Loucy (cell line): ENCODE results near the gene CYP2F1.

Experiments
- H2AFZ ChIP-seq: fragments of 200-600 bp; sonication (generic); 2 replicates; pipeline ENCODE4 v1.6.0; 2016; ENCODE audit warnings: antibody characterized with exemption, mild to moderate bottlenecking, low read length, moderate library complexity
- H3F3A ChIP-seq: fragments of 200-600 bp; 2 replicates; pipeline ENCODE4 v1.6.0; 2016; ENCODE audit warnings: antibody characterized with exemption, low read depth, mild to moderate bottlenecking
- H3K27me3 ChIP-seq: fragments of 200-600 bp; sonication (generic); 2 replicates; pipeline ENCODE4 v1.6.1; 2014; ENCODE audit warnings: low read length, mild to moderate bottlenecking; ENCODE audit not compliant: insufficient read depth, poor library complexity, severe bottlenecking
- H3K36me3 ChIP-seq: fragments of 200-600 bp; sonication (generic); 2 replicates; pipeline ENCODE4 v1.6.1; 2016; ENCODE audit warnings: low read length; ENCODE audit not compliant: insufficient read depth
- H3K4me1 ChIP-seq: fragments of 200-600 bp; sonication (generic); 2 replicates; pipeline ENCODE4 v1.5.1; 2014; ENCODE audit warnings: low read length, mild to moderate bottlenecking; ENCODE audit not compliant: insufficient read depth, poor library complexity, severe bottlenecking
- H3K4me2 ChIP-seq: fragments of 200-600 bp; sonication (generic); 2 replicates; pipeline ENCODE4 v1.6.0; 2014; ENCODE audit warnings: antibody characterized with exemption, low read length, low read depth, mild to moderate bottlenecking; ENCODE audit not compliant: poor library complexity, severe bottlenecking
- H3K4me3 ChIP-seq: fragments of 200-600 bp; sonication (generic); 2 replicates; pipeline ENCODE4 v1.5.1; 2014; ENCODE audit warnings: low read length, mild to moderate bottlenecking, mixed read lengths; ENCODE audit not compliant: poor library complexity, severe bottlenecking
- H3K79me2 ChIP-seq: fragments of 200-600 bp; sonication (generic); 2 replicates; pipeline ENCODE4 v1.6.1; 2014; ENCODE audit warnings: low read length; ENCODE audit not compliant: insufficient read depth
- H3K9ac ChIP-seq: fragments of 200-600 bp; sonication (generic); 2 replicates; pipeline ENCODE4 v1.6.0; 2014; ENCODE audit warnings: mild to moderate bottlenecking, low read depth, low read length, moderate library complexity; ENCODE audit not compliant: poor library complexity, severe bottlenecking
- H3K9me2 ChIP-seq: fragments of 200-600 bp; sonication (generic); replicated peaks from 2 replicates; pipeline ENCODE4 v1.6.1; 2016; ENCODE audit warnings: low read depth, low read length, mixed read lengths
- H3K9me3 ChIP-seq: fragments of 200-600 bp; sonication (generic); 2 replicates; pipeline ENCODE4 v1.6.1; 2014; ENCODE audit warnings: mild to moderate bottlenecking, antibody characterized with exemption, low read length, low read depth; ENCODE audit not compliant: insufficient read depth
- H4K20me1 ChIP-seq: fragments of 200-600 bp; sonication (generic); 2 replicates; pipeline ENCODE4 v1.6.0; 2014; ENCODE audit warnings: antibody characterized with exemption, low read length, mild to moderate bottlenecking; ENCODE audit not compliant: insufficient read depth, poor library complexity, severe bottlenecking
- EZH2phosphoT487 ChIP-seq: fragments of 200-600 bp; IDR thresholded peaks from 2 replicates; pipeline ENCODE4 v1.6.1; 2018; ENCODE audit warnings: antibody characterized with exemption, mild to moderate bottlenecking, moderate library complexity, borderline replicate concordance
- TF ChIP-seq, protein P1 (sequence below): fragments of 200-600 bp; sonication (generic); conservative IDR thresholded peaks from 2 replicates; pipeline ENCODE4 v1.5.1; 2014; ENCODE audit warnings: mild to moderate bottlenecking, antibody characterized with exemption, low read length

CYP2F1 gene

GRCh38 chr19:41083516-41083915 is 30.7 kb upstream of the CYP2F1 start:
- no peaks in the 10 kb centered on the region for H3K79me2 ChIP-seq
- no peaks in the 10 kb centered on the region for H3K9me3 ChIP-seq
- no peak overlapping the region for H3K4me3 ChIP-seq
- no peaks in the 10 kb centered on the region for H4K20me1 ChIP-seq
- no peaks in the 10 kb centered on the region for H3K4me1 ChIP-seq
- H3K36me3 ChIP-seq: no peaks in the 10 kb centered on the region
- H2AFZ ChIP-seq: no peak overlapping the region
- no peak overlapping the region for H3K9ac ChIP-seq
- no peak overlapping the region for H3K4me2 ChIP-seq
- no peaks in the 10 kb centered on the region for H3K27me3 ChIP-seq
- H3K9me2 ChIP-seq: no peaks in the 10 kb centered on the region; the same call in 1 of the 2 replicates
- TF ChIP-seq EZH2phosphoT487: no peak
- TF ChIP-seq, protein P1, sequence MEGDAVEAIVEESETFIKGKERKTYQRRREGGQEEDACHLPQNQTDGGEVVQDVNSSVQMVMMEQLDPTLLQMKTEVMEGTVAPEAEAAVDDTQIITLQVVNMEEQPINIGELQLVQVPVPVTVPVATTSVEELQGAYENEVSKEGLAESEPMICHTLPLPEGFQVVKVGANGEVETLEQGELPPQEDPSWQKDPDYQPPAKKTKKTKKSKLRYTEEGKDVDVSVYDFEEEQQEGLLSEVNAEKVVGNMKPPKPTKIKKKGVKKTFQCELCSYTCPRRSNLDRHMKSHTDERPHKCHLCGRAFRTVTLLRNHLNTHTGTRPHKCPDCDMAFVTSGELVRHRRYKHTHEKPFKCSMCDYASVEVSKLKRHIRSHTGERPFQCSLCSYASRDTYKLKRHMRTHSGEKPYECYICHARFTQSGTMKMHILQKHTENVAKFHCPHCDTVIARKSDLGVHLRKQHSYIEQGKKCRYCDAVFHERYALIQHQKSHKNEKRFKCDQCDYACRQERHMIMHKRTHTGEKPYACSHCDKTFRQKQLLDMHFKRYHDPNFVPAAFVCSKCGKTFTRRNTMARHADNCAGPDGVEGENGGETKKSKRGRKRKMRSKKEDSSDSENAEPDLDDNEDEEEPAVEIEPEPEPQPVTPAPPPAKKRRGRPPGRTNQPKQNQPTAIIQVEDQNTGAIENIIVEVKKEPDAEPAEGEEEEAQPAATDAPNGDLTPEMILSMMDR: no peak
- H3F3A ChIP-seq: no peaks in the 10 kb centered on the region

DNA sequence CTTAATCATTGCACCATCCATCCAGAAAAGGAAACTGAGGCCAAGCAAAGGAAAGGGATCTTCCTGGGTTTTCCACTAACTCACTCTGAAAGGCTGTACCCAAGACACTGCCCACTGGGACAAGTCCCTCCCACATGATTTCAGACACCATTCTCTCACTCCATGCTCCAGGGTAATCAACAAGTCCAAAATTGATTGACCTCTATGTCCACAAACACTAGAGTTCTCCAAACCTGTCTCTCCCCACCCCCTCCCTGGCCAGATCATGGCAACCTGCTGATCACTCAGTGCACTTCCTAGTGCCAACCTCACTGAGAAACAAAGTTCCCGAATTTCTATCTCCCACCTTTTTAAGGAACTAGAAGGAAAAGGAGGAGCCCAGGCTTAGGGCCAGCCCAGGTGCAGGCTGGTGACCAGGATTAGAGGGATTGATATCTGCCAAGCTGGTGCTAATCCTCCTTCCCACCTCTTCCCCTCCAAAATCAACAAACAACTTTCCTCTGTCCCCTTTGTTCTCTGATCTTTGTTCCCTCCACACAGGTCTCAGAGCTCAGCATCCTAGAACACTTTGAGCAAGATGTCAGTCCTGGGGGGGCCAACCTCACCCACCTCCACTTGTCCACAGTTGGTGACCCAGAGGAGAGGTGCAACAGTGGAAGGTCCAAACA is 28.4 kb upstream of the CYP2F1 start:
- no peak overlapping the region for H3K9ac ChIP-seq
- no peaks in the 10 kb centered on the region for H3K4me1 ChIP-seq
- H2AFZ ChIP-seq: no peak overlapping the region
- H4K20me1 ChIP-seq: no peaks in the 10 kb centered on the region
- H3K36me3 ChIP-seq: no peaks in the 10 kb centered on the region
- no peaks in the 10 kb centered on the region for H3K79me2 ChIP-seq
- no peak overlapping the region for H3K4me2 ChIP-seq
- H3F3A ChIP-seq: no peaks in the 10 kb centered on the region
- no peak overlapping the region for H3K4me3 ChIP-seq
- no peaks in the 10 kb centered on the region for H3K9me3 ChIP-seq
- H3K27me3 ChIP-seq: no peaks in the 10 kb centered on the region
- no peaks in the 10 kb centered on the region for H3K9me2 ChIP-seq
- TF ChIP-seq, protein P1: no peak
- no peak for TF ChIP-seq EZH2phosphoT487

DNA sequence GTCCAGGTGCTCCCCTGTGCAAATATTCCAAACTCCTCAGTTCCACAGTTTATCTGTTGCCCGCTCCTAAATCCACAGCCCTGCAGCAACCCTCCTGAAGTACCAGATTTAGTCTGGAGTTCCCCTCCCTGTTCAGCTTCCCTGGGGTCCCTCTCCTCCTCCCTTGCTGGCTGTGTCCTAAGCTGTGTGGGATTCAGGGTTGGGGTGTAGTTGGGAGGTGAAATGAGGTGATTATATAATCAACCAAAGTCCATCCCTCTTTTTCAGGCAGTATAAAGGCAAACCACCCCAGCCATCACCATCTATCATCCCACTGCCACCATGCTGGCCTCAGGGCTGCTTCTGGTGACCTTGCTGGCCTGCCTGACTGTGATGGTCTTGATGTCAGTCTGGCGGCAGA is 26.1 kb upstream of the CYP2F1 start, which contains the start of gene CYP2A13:
CYP2A13 (plus strand) TSS at position 301 of the 400 bp plus-strand sequence; CDS start at position 322, 21 bp downstream.
- Histone ChIP-seq H3K4me3 (no peak within 1 kb of the TSS), H3K9me2 (no peaks in the 10 kb centered on the region), H3K9me3 (no peaks in the 10 kb centered on the region), H3K4me2 (no peak within 1 kb of the TSS), H4K20me1 (no peaks in the 10 kb centered on the region), H3K79me2 (no peaks in the 10 kb centered on the region), H3F3A (no peaks in the 10 kb centered on the region), H3K4me1 (no peaks in the 10 kb centered on the region), H3K36me3 (no peaks in the 10 kb centered on the region), H3K27me3 (no peaks in the 10 kb centered on the region), H2AFZ (no peak within 1 kb of the TSS), H3K9ac (no peak within 1 kb of the TSS)
- no peak for TF ChIP-seq EZH2phosphoT487
- TF ChIP-seq, protein P1: no peak
